Endothelial cell (in vitro differentiated cells): Measurements from ENCODE around the gene UBTD1. TPM values are rescaled to one million over a fixed set of nuclear protein-coding genes. Genes with fewer than 3 reads are reported as not detected.
A peak's percentile ranks its signal among the peaks of the same experiment; 100 is the strongest.

Source experiments
- DNase-seq: peaks from one replicate; pipeline ENCODE4 v3.0.0; 2021; ENCODE audit warnings: low spot score
- H3K27ac Mint-ChIP-seq: one replicate; pipeline ENCODE4 v1.8.0; 2021; ENCODE audit warnings: mixed read lengths, inconsistent platforms; ENCODE audit not compliant: unreplicated experiment
- H3K27me3 Mint-ChIP-seq: one replicate; pipeline ENCODE4 v1.8.0; 2021; ENCODE audit warnings: mild to moderate bottlenecking, moderate library complexity, mixed read lengths, inconsistent platforms; ENCODE audit not compliant: unreplicated experiment
- H3K36me3 Mint-ChIP-seq: one replicate; pipeline ENCODE4 v1.8.0; 2021; ENCODE audit warnings: mild to moderate bottlenecking, low read depth, mixed read lengths, inconsistent platforms; ENCODE audit not compliant: unreplicated experiment
- H3K4me1 Mint-ChIP-seq: one replicate; pipeline ENCODE4 v1.8.0; 2021; ENCODE audit warnings: mild to moderate bottlenecking, mixed read lengths, inconsistent platforms; ENCODE audit not compliant: unreplicated experiment
- H3K4me3 Mint-ChIP-seq: one replicate; pipeline ENCODE4 v1.8.0; 2021; ENCODE audit warnings: mild to moderate bottlenecking, mixed read lengths, inconsistent platforms; ENCODE audit not compliant: unreplicated experiment
- H3K9me3 Mint-ChIP-seq: one replicate; pipeline ENCODE4 v1.8.0; 2021; ENCODE audit warnings: mixed read lengths, inconsistent platforms; ENCODE audit not compliant: unreplicated experiment
- CTCF ChIP-seq: fragments of 200-600 bp; sonication (generic); IDR thresholded peaks from one replicate; pipeline ENCODE4 v1.5.0; 2021; ENCODE audit warnings: antibody characterized with exemption; ENCODE audit not compliant: unreplicated experiment
- total RNA-seq: library from RNA; stranded (reverse); fragmentation: NEBNext Ultra II Directional; extraction: Animal tissue kit (Norgen Biotek cat#: 25700); gene quantifications from one replicate; pipeline ENCODE4 v1.2.1, GENCODE V29; 2021; ENCODE audit not compliant: unreplicated experiment

UBTD1 gene
- total RNA-seq, 1 donor from 2014 or later, result 78.0 TPM

GRCh38 chr10:97529685-97530465, 31.2 kb downstream of the UBTD1 start:
- H3K36me3 Mint-ChIP-seq, result peaks cover 16% of the 10 kb centered on the region
- DNase-seq, result no peak
- peaks cover 1% of the 10 kb centered on the region for H3K27me3 Mint-ChIP-seq
- H3K9me3 Mint-ChIP-seq, result peaks cover 4% of the 10 kb centered on the region
- peaks cover 21% of the 10 kb centered on the region for H3K4me1 Mint-ChIP-seq
- H3K27ac Mint-ChIP-seq, result no peak overlapping the region
- H3K4me3 Mint-ChIP-seq, result peak overlapping the region; percentile 85
- no peak for TF ChIP-seq CTCF

- Mint-ChIP-seq H3K27me3 (peaks cover 4% of the 10 kb centered on the region), H3K9me3 (peaks cover 4% of the 10 kb centered on the region), H3K4me1 (peaks cover 19% of the 10 kb centered on the region), H3K27ac (peak overlapping the region; percentile 86), H3K36me3 (peaks cover 6% of the 10 kb centered on the region), H3K4me3 (peak overlapping the region; percentile 27)
- DNase-seq, result no peak
- TF ChIP-seq CTCF, result no peak
Measured at GRCh38 chr10:97531401-97531986, 32.8 kb downstream of the UBTD1 start.

GRCh38 chr10:97532935-97533671, 34.4 kb downstream of the UBTD1 start:
- peak; percentile 31 for DNase-seq
- H3K27ac Mint-ChIP-seq, result peak overlapping the region; percentile 86
- no peak for TF ChIP-seq CTCF
- peaks cover 20% of the 10 kb centered on the region for H3K4me1 Mint-ChIP-seq
- H3K36me3 Mint-ChIP-seq, result peaks cover 9% of the 10 kb centered on the region
- peaks cover 4% of the 10 kb centered on the region for H3K9me3 Mint-ChIP-seq
- H3K4me3 Mint-ChIP-seq, result no peak overlapping the region
- H3K27me3 Mint-ChIP-seq, result peaks cover 4% of the 10 kb centered on the region

GRCh38 chr10:97533888-97534287, 35.2 kb downstream of the UBTD1 start:
- H3K4me1 Mint-ChIP-seq, result peaks cover 25% of the 10 kb centered on the region
- TF ChIP-seq CTCF, result no peak
- H3K9me3 Mint-ChIP-seq, result peaks cover 4% of the 10 kb centered on the region
- H3K4me3 Mint-ChIP-seq, result no peak overlapping the region
- peaks cover 6% of the 10 kb centered on the region for H3K27me3 Mint-ChIP-seq
- DNase-seq, result no peak
- peaks cover 14% of the 10 kb centered on the region for H3K36me3 Mint-ChIP-seq
- H3K27ac Mint-ChIP-seq, result no peak overlapping the region
